ENCODE data around the gene PCDHGA11. TPM values are rescaled to one million over a fixed set of nuclear protein-coding genes. Genes with fewer than 3 reads are reported as not detected.

The PCDHGA11 gene
- total and polyA plus RNA-seq, 9 of the 15 experiments (the other 6 are each of a cell fraction or from before 2014, with no cell fraction given): 0.04 to 0.07 (median 0.04) TPM; not detected in 4

- peak within 1 kb of the TSS; percentile 41; the same call in 1 of the 2 replicates for H2AFZ ChIP-seq (ENCODE audit: low read depth, low read length)
- H3K9me1 ChIP-seq (ENCODE audit: control insufficient read depth, insufficient read depth, low read length): no peaks in the 10 kb centered on the region
- WGBS (ENCODE audit: insufficient coverage, low coverage, missing lambda C conversion rate): 31% methylated on average over 35 of the region's 38 CpGs
- ATAC-seq (peak; percentile 78), DNase-seq (ENCODE audit: extremely low read depth in 1 of 4, low spot score in 3 of 4) (peak in 1 of 4 experiments; percentile 24), FAIRE-seq (peak; percentile 59)
- H3K4me2 ChIP-seq (ENCODE audit: insufficient read depth, low read length): peak within 1 kb of the TSS; percentile 23; the same call in 1 of the 2 replicates
- no peaks in the 10 kb centered on the region for H3K36me3 ChIP-seq (ENCODE audit: control insufficient read depth, insufficient read depth, low read length)
- H3K4me3 ChIP-seq: peak within 1 kb of the TSS; percentile 2; the same call in 1 of the 2 replicates
- intact Hi-C loops (cut with micrococcal nuclease): no loop called here
- no peaks in the 10 kb centered on the region for H3K79me2 ChIP-seq (ENCODE audit: control insufficient read depth, insufficient read depth, low read length)
- no peaks in the 10 kb centered on the region for H4K20me1 ChIP-seq (replicated peaks; ENCODE audit: control insufficient read depth, insufficient read depth, low read length)
- ChIA-PET POLR2A (interaction anchor here (0.7 kb wide), 1 partner anchor 524 kb away, joined by 3 read pairs; no protein-coding TSS in a partner anchor), CTCF (ENCODE audit: low intra/inter-chr PET ratio) (interaction anchor here (1.3 kb wide), 1 partner anchor 172 kb away, joined by 3 read pairs; no protein-coding TSS in a partner anchor)
- no TSS peak for BruUV-seq (replicated peaks)
- no peaks in the 10 kb centered on the region for H3K9me3 ChIP-seq (replicated peaks; ENCODE audit: control insufficient read depth, insufficient read depth, low read depth, low read length)
- no peak within 1 kb of the TSS for H3K9ac ChIP-seq (ENCODE audit: insufficient read depth in 1 of 2, low read depth in 2 of 2, low read length in 2 of 2)
- H3K27ac ChIP-seq (ENCODE audit: extremely low read depth, low read depth, low read length): no peak within 1 kb of the TSS
- in situ Hi-C loops (cut with MboI): no loop called here
- peaks cover 0 to 13% of the 10 kb centered on the region in 2 experiments; a peak in 1 of 5 replicates for H3K4me1 ChIP-seq (replicated peaks in 1 of 2; ENCODE audit: control insufficient read depth in 2 of 2, insufficient read depth in 2 of 2, low read length in 2 of 2)
- peaks cover 0 to 31% of the 10 kb centered on the region in 2 experiments; a peak in 3 of 5 replicates for H3K27me3 ChIP-seq (ENCODE audit: control insufficient read depth in 2 of 2, insufficient read depth in 2 of 2, low read length in 2 of 2)
- TF ChIP-seq, protein P1, sequence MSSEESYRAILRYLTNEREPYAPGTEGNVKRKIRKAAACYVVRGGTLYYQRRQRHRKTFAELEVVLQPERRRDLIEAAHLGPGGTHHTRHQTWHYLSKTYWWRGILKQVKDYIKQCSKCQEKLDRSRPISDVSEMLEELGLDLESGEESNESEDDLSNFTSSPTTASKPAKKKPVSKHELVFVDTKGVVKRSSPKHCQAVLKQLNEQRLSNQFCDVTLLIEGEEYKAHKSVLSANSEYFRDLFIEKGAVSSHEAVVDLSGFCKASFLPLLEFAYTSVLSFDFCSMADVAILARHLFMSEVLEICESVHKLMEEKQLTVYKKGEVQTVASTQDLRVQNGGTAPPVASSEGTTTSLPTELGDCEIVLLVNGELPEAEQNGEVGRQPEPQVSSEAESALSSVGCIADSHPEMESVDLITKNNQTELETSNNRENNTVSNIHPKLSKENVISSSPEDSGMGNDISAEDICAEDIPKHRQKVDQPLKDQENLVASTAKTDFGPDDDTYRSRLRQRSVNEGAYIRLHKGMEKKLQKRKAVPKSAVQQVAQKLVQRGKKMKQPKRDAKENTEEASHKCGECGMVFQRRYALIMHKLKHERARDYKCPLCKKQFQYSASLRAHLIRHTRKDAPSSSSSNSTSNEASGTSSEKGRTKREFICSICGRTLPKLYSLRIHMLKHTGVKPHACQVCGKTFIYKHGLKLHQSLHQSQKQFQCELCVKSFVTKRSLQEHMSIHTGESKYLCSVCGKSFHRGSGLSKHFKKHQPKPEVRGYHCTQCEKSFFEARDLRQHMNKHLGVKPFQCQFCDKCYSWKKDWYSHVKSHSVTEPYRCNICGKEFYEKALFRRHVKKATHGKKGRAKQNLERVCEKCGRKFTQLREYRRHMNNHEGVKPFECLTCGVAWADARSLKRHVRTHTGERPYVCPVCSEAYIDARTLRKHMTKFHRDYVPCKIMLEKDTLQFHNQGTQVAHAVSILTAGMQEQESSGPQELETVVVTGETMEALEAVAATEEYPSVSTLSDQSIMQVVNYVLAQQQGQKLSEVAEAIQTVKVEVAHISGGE (CRISPR knock-in tag; IDR thresholded peaks at IDR 0.05): no peak
- peak; percentile 63 for TF ChIP-seq MGA (IDR thresholded peaks at IDR 0.05)
- peak; percentile 19; the same call in 1 of the 2 replicates for TF ChIP-seq ZBTB17 (CRISPR knock-in tag; IDR thresholded peaks at IDR 0.05)
- peak; percentile 93 for TF ChIP-seq L3MBTL2 (IDR thresholded peaks at IDR 0.05)
- TF ChIP-seq ZNF174 (CRISPR knock-in tag; IDR thresholded peaks at IDR 0.05): no peak
Observed at GRCh38 chr5:141392429-141393198, 28.2 kb upstream of the PCDHGA11 start, which contains the start of gene PCDHGA8. Gene PCDHGA8 (plus strand): TSS chr5:141392633. CDS start chr5:141392814, 181 bp downstream.
